ENCODE measurements around the gene SLC16A8. TPM values are rescaled to one million over a fixed set of nuclear protein-coding genes. Genes with fewer than 3 reads are reported as not detected.

SLC16A8 gene
- total and polyA plus RNA-seq, 9 of the 15 experiments (the other 6 are each of a cell fraction or from before 2014, with no cell fraction given) = not detected

GRCh38 chr22:38132794-38133193 lies 48.8 kb upstream of the SLC16A8 start (continued):
- TF ChIP-seq ZNF77 (CRISPR knock-in tag; IDR thresholded peaks at IDR 0.05) = no peak
- no peak for TF ChIP-seq ZNF668 (CRISPR knock-in tag; IDR thresholded peaks at IDR 0.05)
- no peak for TF ChIP-seq ETV6 (IDR thresholded peaks at IDR 0.05; ENCODE audit: borderline replicate concordance in 1 of 2, low read depth in 2 of 2, low read length in 1 of 2)
- no peak for TF ChIP-seq ETV6 (CRISPR knock-in tag; IDR thresholded peaks at IDR 0.05; ENCODE audit: borderline replicate concordance)

DNA sequence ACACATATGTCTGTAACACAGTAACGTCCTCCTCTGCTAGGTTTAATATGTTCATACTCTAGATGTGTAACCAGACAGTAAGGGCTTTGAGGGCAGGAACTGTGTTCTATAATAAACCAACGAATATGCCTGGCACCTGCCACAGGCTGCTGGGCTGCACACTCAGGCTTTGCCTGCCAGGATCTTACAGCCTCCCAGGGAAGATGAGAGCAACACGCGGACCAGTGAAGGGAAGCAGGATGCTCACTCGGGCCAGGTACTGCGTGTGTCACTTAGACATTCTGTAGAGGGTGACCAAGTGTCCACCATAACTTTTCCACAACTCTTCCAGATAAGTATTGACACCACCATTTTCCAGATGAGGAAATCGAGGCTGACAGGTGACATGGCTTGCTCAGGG lies 48.2 kb upstream of the SLC16A8 start:
- Histone ChIP-seq H3K27ac (ENCODE audit: extremely low read depth, low read depth, low read length) (no peak overlapping the region), H3K9me1 (ENCODE audit: control insufficient read depth, insufficient read depth, low read length) (peaks cover 3% of the 10 kb centered on the region), H2AFZ (ENCODE audit: low read depth, low read length) (no peak overlapping the region), H3K27me3 (ENCODE audit: control insufficient read depth in 2 of 2, insufficient read depth in 2 of 2, low read length in 2 of 2) (no peaks in the 10 kb centered on the region), H3K79me2 (ENCODE audit: control insufficient read depth, insufficient read depth, low read length) (no peaks in the 10 kb centered on the region), H3K9me3 (replicated peaks; ENCODE audit: control insufficient read depth, insufficient read depth, low read depth, low read length) (no peaks in the 10 kb centered on the region), H4K20me1 (replicated peaks; ENCODE audit: control insufficient read depth, insufficient read depth, low read length) (no peaks in the 10 kb centered on the region), H3K4me3 (no peak overlapping the region), H3K36me3 (ENCODE audit: control insufficient read depth, insufficient read depth, low read length) (no peaks in the 10 kb centered on the region), H3K4me2 (ENCODE audit: insufficient read depth, low read length) (no peak overlapping the region), H3K9ac (ENCODE audit: insufficient read depth in 1 of 2, low read depth in 2 of 2, low read length in 2 of 2) (no peak overlapping the region), H3K4me1 (replicated peaks in 1 of 2; ENCODE audit: control insufficient read depth in 2 of 2, insufficient read depth in 2 of 2, low read length in 2 of 2) (peaks cover 8 to 24% of the 10 kb centered on the region in 2 experiments)
- FAIRE-seq (no peak), DNase-seq (ENCODE audit: extremely low read depth in 1 of 4, low spot score in 3 of 4) (no peak), ATAC-seq (no peak)
- no TSS peak for BruUV-seq (replicated peaks)
- TF ChIP-seq ZC3H11A (IDR thresholded peaks at IDR 0.05; ENCODE audit: low read depth, low read length) = no peak
- no peak for TF ChIP-seq RBM17 (IDR thresholded peaks at IDR 0.05; ENCODE audit: borderline replicate concordance, low read depth, low read length)
- no peak for TF ChIP-seq MTF1 (CRISPR knock-in tag; IDR thresholded peaks at IDR 0.05; ENCODE audit: borderline replicate concordance)
- TF ChIP-seq RAD21 (CRISPR knock-in tag; conservative IDR thresholded peaks at IDR 0.05 in 1 of 2, IDR thresholded peaks at IDR 0.05 in 1 of 2) = no peak
- no peak for TF ChIP-seq FOXO4 (CRISPR knock-in tag; IDR thresholded peaks at IDR 0.05)
- no peak for TF ChIP-seq NR4A1 (CRISPR knock-in tag; IDR thresholded peaks at IDR 0.05)
- no peak for TF ChIP-seq NR4A1 (tag; IDR thresholded peaks at IDR 0.05)
- POLR2A ChIA-PET = no interaction called here
- intact Hi-C loops (cut with micrococcal nuclease) (no loop called here), in situ Hi-C loops (cut with MboI) (no loop called here)
- CTCF ChIA-PET (ENCODE audit: low intra/inter-chr PET ratio) = no interaction called here
- 76% methylated on average over 3 of the region's 7 CpGs for WGBS (ENCODE audit: insufficient coverage, low coverage, missing lambda C conversion rate)
